Transverse colon (tissue), 4 donors: ENCODE data around the gene CHD3. TPM values are rescaled to one million over a fixed set of nuclear protein-coding genes. Genes with fewer than 3 reads are reported as not detected.

ENCODE experiments used
- DNase-seq: peaks from one replicate; pipeline ENCODE4 v3.0.0-alpha.2; 2019
- H3K27ac ChIP-seq, 4 donors: fragments of 200-600 bp; sonication (generic); 2 replicates each; pipeline ENCODE4 v1.5.1; 2016 to 2018; ENCODE audit warnings: inconsistent platforms in 4 of 4
- H3K27me3 ChIP-seq: fragments of 200-600 bp; sonication (generic); 2 replicates; pipeline ENCODE4 v1.5.1; 2017; ENCODE audit warnings: inconsistent platforms
- H3K36me3 ChIP-seq, 4 donors: fragments of 200-600 bp; sonication (generic); 2 replicates each; pipeline ENCODE4 v1.5.1; 2017 to 2019; ENCODE audit warnings: inconsistent platforms in 4 of 4
- H3K4me1 ChIP-seq, 4 donors: fragments of 200-600 bp; sonication (generic); 2 replicates each; pipeline ENCODE4 v1.5.1; 2017 to 2020; ENCODE audit warnings: inconsistent platforms in 4 of 4
- H3K4me3 ChIP-seq, 4 donors: fragments of 200-600 bp; sonication (generic); 1 replicate in 1 of 4; 2 replicates in 3 of 4; pipeline versions ENCODE4 v1.5.1 to v1.6.1; 2017 to 2019; ENCODE audit warnings: inconsistent platforms in 4 of 4
- H3K9me3 ChIP-seq, 2 donors: fragments of 200-600 bp; sonication (generic); 2 replicates each; pipeline ENCODE4 v1.5.1; 2017 to 2019; ENCODE audit warnings: inconsistent platforms in 2 of 2
- EP300 ChIP-seq: sonication (generic); formaldehyde crosslinking; IDR thresholded peaks from one replicate; pipeline ENCODE4 v1.6.1; 2017; ENCODE audit warnings: antibody characterized with exemption, low read depth
- POLR2A ChIP-seq: fragments of 450-650 bp; IDR thresholded peaks from one replicate; pipeline ENCODE4 v1.6.1; 2016; ENCODE audit warnings: antibody characterized with exemption, mild to moderate bottlenecking, moderate library complexity
- POLR2AphosphoS5 ChIP-seq, 3 donors: sonication (generic); formaldehyde crosslinking; IDR thresholded peaks; one replicate each; pipeline ENCODE4 v1.6.1; 2016; ENCODE audit warnings: antibody characterized with exemption in 3 of 3
- WGBS, 2 donors: methylation state at CpG; one replicate each; pipeline ENCODE4 v1.1.5; 2018; ENCODE audit warnings: low coverage in 1 of 2; 5-methylcytosine and 5-hydroxymethylcytosine counted together
- in situ Hi-C, 4 donors: fragments of 200-750 bp; cut with MboI; loops; one replicate each; pipeline versions ENCODE4 v1.15.0 to v1.15.1; 2017; ENCODE audit warnings: low sequenced_read_pairs in 3 of 4, low pct_ligation_motif_present in 1 of 4, low pct_unique_long_range_greater_than_20kb in 1 of 4
- intact Hi-C: fragments of 100-400 bp; cut with DNase I; formaldehyde crosslinking; loops from one replicate; pipeline ENCODE4 v1.15.1; 2023; ENCODE audit warnings: low total_unique reads
- total RNA-seq, 4 donors: library from RNA; depleted of rRNA; stranded (reverse); fragments of >200 nt; gene quantifications; one replicate each; pipeline ENCODE4 v1.1.0, GENCODE V29; 2016
- TF ChIP-seq, protein P1 (sequence below), 5 experiments: fragments of 200-600 bp in 3 of 5; fragments of 450-650 bp in 2 of 5; sonication (generic) in 3 of 5; IDR thresholded peaks; 1 replicate in 2 of 5; 2 replicates in 3 of 5; pipeline ENCODE4 v1.5.1; 2016 to 2017; ENCODE audit warnings: antibody characterized with exemption in 5 of 5, inconsistent platforms in 3 of 5, mild to moderate bottlenecking in 2 of 5, moderate library complexity in 1 of 5

CHD3 gene
- total RNA-seq, 4 donors from 2014 or later, result 53.0 to 71.6 (median 62.0) TPM

DNA sequence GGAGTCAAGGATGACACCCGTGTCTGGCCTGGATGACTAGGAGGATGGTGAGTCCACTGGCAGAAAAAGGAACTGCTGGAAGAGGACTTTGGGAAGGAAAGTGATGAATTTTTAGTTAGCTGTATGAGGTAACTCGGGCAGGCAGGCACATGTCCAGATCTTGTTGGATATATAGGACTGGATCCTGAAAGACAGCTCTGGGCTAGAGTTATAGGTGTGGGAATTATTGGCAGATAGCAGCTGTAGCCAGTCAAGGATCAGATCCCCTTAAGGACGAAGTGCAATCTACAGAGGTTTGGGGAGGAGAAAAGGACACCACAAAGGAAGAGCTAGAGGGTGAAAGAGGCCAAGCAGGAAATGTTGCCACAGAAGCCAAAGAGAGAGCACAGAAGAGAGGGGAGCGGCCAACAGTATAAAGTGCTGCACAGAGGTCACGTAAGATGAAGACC lies 20.7 kb upstream of the CHD3 start:
- H3K4me1 ChIP-seq, result peaks cover 0 to 21% (median 7%) of the 10 kb centered on the region in 4 donors
- TF ChIP-seq POLR2AphosphoS5 (IDR thresholded peaks at IDR 0.05) (no peak), EP300 (no peak), POLR2A (no peak)
- TF ChIP-seq, protein P1, sequence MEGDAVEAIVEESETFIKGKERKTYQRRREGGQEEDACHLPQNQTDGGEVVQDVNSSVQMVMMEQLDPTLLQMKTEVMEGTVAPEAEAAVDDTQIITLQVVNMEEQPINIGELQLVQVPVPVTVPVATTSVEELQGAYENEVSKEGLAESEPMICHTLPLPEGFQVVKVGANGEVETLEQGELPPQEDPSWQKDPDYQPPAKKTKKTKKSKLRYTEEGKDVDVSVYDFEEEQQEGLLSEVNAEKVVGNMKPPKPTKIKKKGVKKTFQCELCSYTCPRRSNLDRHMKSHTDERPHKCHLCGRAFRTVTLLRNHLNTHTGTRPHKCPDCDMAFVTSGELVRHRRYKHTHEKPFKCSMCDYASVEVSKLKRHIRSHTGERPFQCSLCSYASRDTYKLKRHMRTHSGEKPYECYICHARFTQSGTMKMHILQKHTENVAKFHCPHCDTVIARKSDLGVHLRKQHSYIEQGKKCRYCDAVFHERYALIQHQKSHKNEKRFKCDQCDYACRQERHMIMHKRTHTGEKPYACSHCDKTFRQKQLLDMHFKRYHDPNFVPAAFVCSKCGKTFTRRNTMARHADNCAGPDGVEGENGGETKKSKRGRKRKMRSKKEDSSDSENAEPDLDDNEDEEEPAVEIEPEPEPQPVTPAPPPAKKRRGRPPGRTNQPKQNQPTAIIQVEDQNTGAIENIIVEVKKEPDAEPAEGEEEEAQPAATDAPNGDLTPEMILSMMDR (IDR thresholded peaks at IDR 0.05), result no peak
- in situ Hi-C loops (loop anchor here in 2 of 4 donors (25.0 kb wide), 1 partner anchor 119 kb away; no protein-coding TSS in a partner anchor), intact Hi-C loops (loop anchor here (10.0 kb wide), 1 partner anchor 57 kb away; the partner anchor contains the start of gene KCNAB3)
- no peak for DNase-seq
- no peaks in the 10 kb centered on the region for H3K9me3 ChIP-seq
- 60 to 63% methylated on average over 5 of the region's 5 CpGs for WGBS, 2 donors
- H3K27me3 ChIP-seq, result no peaks in the 10 kb centered on the region
- H3K27ac ChIP-seq, result peak overlapping the region in 3 of 4 donors; percentile 16 to 60 (median 23)
- no peak overlapping the region for H3K4me3 ChIP-seq
- peaks cover 0 to 2% (median 0%) of the 10 kb centered on the region in 4 donors for H3K36me3 ChIP-seq

DNA sequence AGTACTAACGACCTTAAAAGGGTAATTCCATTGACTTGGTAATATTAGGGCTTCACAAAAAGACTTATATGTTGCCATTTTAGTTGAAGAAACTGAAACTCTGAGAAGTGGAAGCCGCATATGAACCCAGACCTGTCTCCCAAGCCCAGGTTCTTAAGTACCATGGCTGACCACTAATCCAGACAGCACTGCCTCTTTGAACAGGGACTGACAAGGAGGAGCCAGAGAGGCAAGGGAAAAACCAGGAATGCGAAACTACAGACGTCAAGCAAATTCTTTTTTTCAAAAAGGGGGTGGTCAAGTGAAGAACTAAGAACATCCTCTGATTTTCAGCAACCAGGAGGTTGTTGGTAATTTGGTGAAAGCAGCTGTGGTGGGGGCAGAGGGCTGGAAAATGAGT lies 15.5 kb upstream of the CHD3 start:
- WGBS, 2 donors, result 69 to 75% methylated on average over 4 of the region's 4 CpGs
- no peak overlapping the region for H3K27ac ChIP-seq
- in situ Hi-C loops (loop anchor here in 2 of 4 donors (25.0 kb wide), 1 partner anchor 114 kb away; no protein-coding TSS in a partner anchor), intact Hi-C loops (loop anchor here (5.0 kb wide), 1 partner anchor 109 kb away; no protein-coding TSS in a partner anchor)
- H3K27me3 ChIP-seq, result no peaks in the 10 kb centered on the region
- peaks cover 0 to 6% (median 2%) of the 10 kb centered on the region in 4 donors for H3K4me1 ChIP-seq
- H3K4me3 ChIP-seq, result no peak overlapping the region
- H3K9me3 ChIP-seq, result no peaks in the 10 kb centered on the region
- TF ChIP-seq POLR2AphosphoS5 (IDR thresholded peaks at IDR 0.05) (no peak), EP300 (no peak), POLR2A (no peak)
- TF ChIP-seq, protein P1 (IDR thresholded peaks at IDR 0.05), result no peak
- DNase-seq, result no peak
- peaks cover 0 to 5% (median 0%) of the 10 kb centered on the region in 4 donors for H3K36me3 ChIP-seq

DNA sequence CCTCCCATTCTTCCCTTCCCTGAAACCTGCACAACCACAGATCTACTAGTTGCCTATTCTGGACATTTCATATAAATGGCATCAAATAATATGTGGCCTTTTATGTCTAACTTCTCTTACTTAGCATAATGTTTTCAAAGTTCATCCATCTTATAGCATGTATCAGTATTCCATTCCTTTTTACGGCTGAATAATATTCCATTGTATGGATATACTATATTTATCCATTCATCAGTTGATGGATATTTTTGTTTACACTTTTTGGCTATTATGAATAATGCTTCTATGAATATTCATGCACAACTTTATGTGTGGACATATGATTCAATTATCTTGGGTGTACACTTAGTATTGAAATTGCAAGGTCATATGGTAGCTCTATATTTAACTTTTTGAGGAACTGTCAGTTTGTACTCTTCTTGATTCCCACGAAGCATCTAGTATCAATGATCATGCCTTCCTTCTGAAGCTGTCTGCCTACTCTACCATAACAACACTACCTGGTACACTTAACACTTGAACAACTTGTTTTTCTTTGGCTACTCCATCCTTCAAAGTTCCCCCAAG lies 12.7 kb upstream of the CHD3 start:
- intact Hi-C loops, result no loop called here
- H3K36me3 ChIP-seq, result peaks cover 0 to 16% (median 0%) of the 10 kb centered on the region in 4 donors
- 81 to 85% methylated on average over 2 of the region's 2 CpGs for WGBS, 2 donors

DNA sequence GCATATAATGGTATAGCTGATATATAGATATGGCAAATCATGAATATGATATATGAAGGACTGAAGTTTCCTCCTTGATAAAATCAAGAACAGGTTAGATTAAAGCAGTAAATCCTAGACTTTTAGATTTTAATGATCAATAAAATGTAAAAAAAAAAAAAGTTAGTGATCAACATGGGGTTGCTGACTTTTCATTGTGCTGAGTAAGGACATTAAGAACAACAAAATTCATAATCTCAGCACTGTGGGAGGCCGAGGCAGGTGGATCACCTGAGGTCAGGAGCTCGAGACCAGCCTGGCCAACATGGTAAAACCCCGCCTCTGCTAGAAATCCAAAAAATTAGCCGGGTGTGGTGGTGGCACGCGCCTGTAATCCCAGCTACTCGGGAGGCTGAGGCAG lies 10.4 kb upstream of the CHD3 start:
- in situ Hi-C loops (no loop called here), intact Hi-C loops (no loop called here)
- no peak for DNase-seq
- Histone ChIP-seq H3K4me3 (no peak overlapping the region), H3K9me3 (no peaks in the 10 kb centered on the region), H3K4me1 (peaks cover 4 to 40% (median 22%) of the 10 kb centered on the region in 4 donors), H3K36me3 (peaks cover 0 to 11% (median 0%) of the 10 kb centered on the region in 4 donors), H3K27ac (no peak overlapping the region), H3K27me3 (no peaks in the 10 kb centered on the region)
- TF ChIP-seq, protein P1 (IDR thresholded peaks at IDR 0.05), result no peak
- TF ChIP-seq EP300 (no peak), POLR2AphosphoS5 (IDR thresholded peaks at IDR 0.05) (no peak), POLR2A (no peak)
- 81 to 97% methylated on average over 3 to 7 of the region's 7 CpGs for WGBS, 2 donors

More for the DNA sequence above, 12.7 kb upstream of the CHD3 start:
- no peak overlapping the region for H3K27ac ChIP-seq
- peaks cover 0 to 17% (median 4%) of the 10 kb centered on the region in 4 donors for H3K4me1 ChIP-seq
- TF ChIP-seq, protein P1 (IDR thresholded peaks at IDR 0.05), result no peak
- no peak for TF ChIP-seq POLR2AphosphoS5 (IDR thresholded peaks at IDR 0.05)
- no peak for TF ChIP-seq POLR2A
- TF ChIP-seq EP300, result no peak
- in situ Hi-C loops, result no loop called here
- no peaks in the 10 kb centered on the region for H3K9me3 ChIP-seq
- H3K4me3 ChIP-seq, result no peak overlapping the region
- no peaks in the 10 kb centered on the region for H3K27me3 ChIP-seq
- DNase-seq, result no peak
